Suprapubic skin (tissue), 4 donors: ENCODE measurements around the gene SCAANT1. TPM values are rescaled to one million over a fixed set of nuclear protein-coding genes. Genes with fewer than 3 reads are reported as not detected.

Experiments
- DNase-seq, 2 donors: peaks; one replicate each; pipeline ENCODE4 v3.0.0-alpha.2; 2019; ENCODE audit warnings: low spot score in 2 of 2
- H3K27ac ChIP-seq: fragments of 200-600 bp; sonication (generic); one replicate; pipeline ENCODE4 v1.5.1; 2019
- H3K27me3 ChIP-seq: fragments of 200-600 bp; sonication (generic); one replicate; pipeline ENCODE4 v1.5.1; 2019
- H3K36me3 ChIP-seq: fragments of 200-600 bp; sonication (generic); one replicate; pipeline ENCODE4 v1.5.1; 2019
- H3K4me1 ChIP-seq: fragments of 200-600 bp; sonication (generic); one replicate; pipeline ENCODE4 v1.5.1; 2019
- H3K4me3 ChIP-seq: fragments of 200-600 bp; sonication (generic); one replicate; pipeline ENCODE4 v1.5.1; 2019; ENCODE audit warnings: mild to moderate bottlenecking
- H3K9me3 ChIP-seq: fragments of 200-600 bp; sonication (generic); one replicate; pipeline ENCODE4 v1.5.1; 2019
- CTCF ChIP-seq, 2 donors: fragments of 200-600 bp in 1 of 2; fragments of 450-650 bp in 1 of 2; sonication (generic) in 1 of 2; IDR thresholded peaks; one replicate each; pipeline ENCODE4 v1.5.1; 2016 to 2019; ENCODE audit warnings: antibody characterized with exemption in 2 of 2, mild to moderate bottlenecking in 1 of 2, moderate library complexity in 1 of 2
- EP300 ChIP-seq: sonication (generic); formaldehyde crosslinking; IDR thresholded peaks from one replicate; pipeline ENCODE4 v1.6.1; 2017; ENCODE audit warnings: antibody characterized with exemption
- POLR2A ChIP-seq, 2 donors: fragments of 450-650 bp; IDR thresholded peaks; one replicate each; pipeline ENCODE4 v1.6.1; 2017; ENCODE audit warnings: antibody characterized with exemption in 2 of 2, mild to moderate bottlenecking in 2 of 2, moderate library complexity in 2 of 2
- POLR2AphosphoS5 ChIP-seq, 3 donors: sonication (generic); formaldehyde crosslinking; IDR thresholded peaks; one replicate each; pipeline ENCODE4 v1.6.1; 2017; ENCODE audit warnings: antibody characterized with exemption in 3 of 3
- WGBS: methylation state at CpG from one replicate; pipeline ENCODE4 v1.1.5; 2018; 5-methylcytosine and 5-hydroxymethylcytosine counted together
- total RNA-seq, 4 donors: library from RNA; depleted of rRNA; stranded (reverse); fragments of >200 nt; gene quantifications; one replicate each; pipeline ENCODE4 v1.1.0, GENCODE V29; 2016

The SCAANT1 gene
- total RNA-seq, 4 donors from 2014 or later: not detected

DNA sequence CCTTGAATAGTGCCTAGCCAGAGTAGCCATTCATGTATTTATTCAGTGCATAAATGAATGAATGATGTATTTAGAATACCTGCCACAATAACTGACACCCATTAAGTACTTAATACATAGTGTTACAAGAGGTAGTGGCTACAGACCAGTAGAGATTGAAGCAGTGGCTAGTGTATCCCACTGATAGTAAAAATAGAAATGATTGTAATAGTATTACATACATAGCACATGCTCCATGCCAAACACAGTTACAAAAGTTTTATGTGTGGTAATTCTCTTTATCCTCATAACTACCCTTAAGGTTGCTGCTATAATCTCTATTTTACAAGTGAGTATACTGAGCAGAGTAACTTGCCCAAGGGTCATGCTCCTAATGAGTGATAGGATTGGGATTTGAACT lies 30.3 kb upstream of the SCAANT1 start:
- DNase-seq: no peak
- TF ChIP-seq POLR2A (IDR thresholded peaks at IDR 0.05) (no peak), EP300 (no peak)
- Histone ChIP-seq H3K27ac (no peak overlapping the region), H3K36me3 (no peaks in the 10 kb centered on the region), H3K27me3 (no peaks in the 10 kb centered on the region), H3K9me3 (no peaks in the 10 kb centered on the region), H3K4me1 (peaks cover 6% of the 10 kb centered on the region), H3K4me3 (no peak overlapping the region)

DNA sequence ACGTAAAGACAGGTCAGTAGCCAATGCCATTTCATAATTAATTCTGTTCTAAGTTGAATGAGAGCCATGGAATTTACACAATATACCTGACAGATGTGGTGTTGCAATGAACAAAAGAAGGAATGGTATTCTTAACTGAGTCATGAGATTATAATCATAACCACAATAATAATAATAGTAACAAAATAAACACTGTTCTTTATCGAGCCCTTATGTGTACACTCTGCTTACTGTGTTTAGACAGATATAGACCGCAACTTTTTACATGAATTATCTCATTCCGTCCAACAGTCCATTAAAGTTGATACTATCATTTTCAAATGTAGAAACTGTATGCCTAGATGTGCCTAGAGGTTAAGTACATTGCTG lies 28.2 kb upstream of the SCAANT1 start:
- H3K27ac ChIP-seq: no peak overlapping the region

DNA sequence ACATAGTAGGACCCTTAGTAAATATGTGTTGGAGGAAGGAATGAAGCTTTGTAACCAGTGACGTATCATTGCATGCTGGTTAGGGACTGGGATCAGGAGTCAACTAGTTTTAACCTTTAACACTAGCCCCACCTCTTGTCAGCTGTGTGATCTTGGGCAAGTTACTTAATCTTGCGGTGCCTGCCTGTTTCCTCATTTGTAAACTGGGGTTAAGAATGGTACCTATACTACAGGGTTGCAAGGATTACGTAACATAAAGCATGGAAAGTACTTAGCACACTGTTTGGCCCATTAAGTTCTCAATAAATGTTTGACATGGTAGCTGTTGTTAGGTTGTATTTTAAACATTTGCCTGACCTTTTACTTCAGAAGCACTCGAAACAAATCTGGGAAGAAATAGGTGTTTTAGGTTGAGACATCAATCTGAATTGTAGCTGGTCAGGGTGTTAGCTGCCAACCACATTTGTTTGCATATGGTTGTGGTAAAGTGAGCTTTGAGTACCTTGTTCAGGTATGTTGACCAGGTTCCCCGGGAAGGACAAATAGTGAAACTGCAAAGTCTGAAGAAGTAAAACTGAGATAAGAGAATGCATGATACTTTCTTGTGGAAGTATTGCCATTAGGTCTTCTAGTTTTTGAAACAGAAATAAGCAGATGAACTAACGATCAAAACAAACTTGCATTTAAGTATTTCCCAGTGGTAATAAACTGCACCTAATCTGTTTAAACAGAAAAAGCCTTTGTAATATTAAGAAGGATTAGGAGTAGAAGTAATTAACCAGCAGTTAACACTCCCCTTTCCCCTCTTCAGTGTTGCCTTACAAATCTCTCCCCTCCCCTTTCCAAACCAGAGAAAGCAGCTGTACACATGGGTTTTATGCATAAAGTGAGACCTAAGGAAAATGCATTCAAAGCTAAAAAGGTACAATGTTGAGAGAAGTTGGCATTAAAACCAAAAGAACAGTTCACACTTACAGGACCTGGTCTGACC lies 25.8 kb upstream of the SCAANT1 start:
- no peak overlapping the region for H3K4me3 ChIP-seq
- no peaks in the 10 kb centered on the region for H3K27me3 ChIP-seq
- TF ChIP-seq POLR2AphosphoS5 (IDR thresholded peaks at IDR 0.05): no peak
- TF ChIP-seq CTCF (IDR thresholded peaks at IDR 0.05): no peak
- no peak for TF ChIP-seq POLR2A (IDR thresholded peaks at IDR 0.05)
- TF ChIP-seq EP300: no peak
- no peak overlapping the region for H3K27ac ChIP-seq
- DNase-seq: no peak
- 74% methylated on average over 6 of the region's 6 CpGs for WGBS
- H3K9me3 ChIP-seq: no peaks in the 10 kb centered on the region
- no peaks in the 10 kb centered on the region for H3K36me3 ChIP-seq
- peaks cover 31% of the 10 kb centered on the region for H3K4me1 ChIP-seq

More for the DNA sequence above, 28.2 kb upstream of the SCAANT1 start:
- WGBS: 76% methylated on average over 4 of the region's 4 CpGs
- DNase-seq: no peak
- Histone ChIP-seq H3K4me3 (no peak overlapping the region), H3K4me1 (peaks cover 12% of the 10 kb centered on the region), H3K27me3 (no peaks in the 10 kb centered on the region), H3K36me3 (no peaks in the 10 kb centered on the region), H3K9me3 (no peaks in the 10 kb centered on the region)
- TF ChIP-seq EP300: no peak
- TF ChIP-seq CTCF (IDR thresholded peaks at IDR 0.05): no peak
- no peak for TF ChIP-seq POLR2A (IDR thresholded peaks at IDR 0.05)
- TF ChIP-seq POLR2AphosphoS5 (IDR thresholded peaks at IDR 0.05): no peak

DNA sequence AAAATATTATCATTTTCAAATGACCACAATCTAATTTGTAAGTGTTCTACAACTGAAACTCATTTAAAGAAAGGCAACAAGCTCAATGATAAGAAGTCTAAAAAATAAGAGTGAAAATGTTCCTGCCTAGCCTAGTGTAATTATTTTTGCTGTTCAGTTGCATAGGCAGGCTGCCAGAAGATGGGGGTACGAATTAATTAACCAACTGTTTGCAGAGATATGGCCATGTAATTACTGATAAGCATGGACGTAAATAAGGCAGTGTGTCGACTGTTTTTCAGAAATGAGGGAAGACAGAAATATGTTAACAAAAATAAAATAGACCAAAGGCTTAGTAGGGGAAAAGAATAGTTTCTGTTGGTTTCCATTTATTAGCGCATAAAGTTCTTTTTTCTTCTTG lies 24.7 kb upstream of the SCAANT1 start:
- 77% methylated on average over 4 of the region's 4 CpGs for WGBS
- TF ChIP-seq POLR2AphosphoS5 (IDR thresholded peaks at IDR 0.05) (no peak), CTCF (IDR thresholded peaks at IDR 0.05) (no peak), POLR2A (IDR thresholded peaks at IDR 0.05) (no peak), EP300 (no peak)
- H3K9me3 ChIP-seq: no peaks in the 10 kb centered on the region
- no peaks in the 10 kb centered on the region for H3K27me3 ChIP-seq
- H3K27ac ChIP-seq: no peak overlapping the region
- H3K36me3 ChIP-seq: no peaks in the 10 kb centered on the region
- H3K4me3 ChIP-seq: no peak overlapping the region
- H3K4me1 ChIP-seq: peaks cover 40% of the 10 kb centered on the region
- DNase-seq: no peak

DNA sequence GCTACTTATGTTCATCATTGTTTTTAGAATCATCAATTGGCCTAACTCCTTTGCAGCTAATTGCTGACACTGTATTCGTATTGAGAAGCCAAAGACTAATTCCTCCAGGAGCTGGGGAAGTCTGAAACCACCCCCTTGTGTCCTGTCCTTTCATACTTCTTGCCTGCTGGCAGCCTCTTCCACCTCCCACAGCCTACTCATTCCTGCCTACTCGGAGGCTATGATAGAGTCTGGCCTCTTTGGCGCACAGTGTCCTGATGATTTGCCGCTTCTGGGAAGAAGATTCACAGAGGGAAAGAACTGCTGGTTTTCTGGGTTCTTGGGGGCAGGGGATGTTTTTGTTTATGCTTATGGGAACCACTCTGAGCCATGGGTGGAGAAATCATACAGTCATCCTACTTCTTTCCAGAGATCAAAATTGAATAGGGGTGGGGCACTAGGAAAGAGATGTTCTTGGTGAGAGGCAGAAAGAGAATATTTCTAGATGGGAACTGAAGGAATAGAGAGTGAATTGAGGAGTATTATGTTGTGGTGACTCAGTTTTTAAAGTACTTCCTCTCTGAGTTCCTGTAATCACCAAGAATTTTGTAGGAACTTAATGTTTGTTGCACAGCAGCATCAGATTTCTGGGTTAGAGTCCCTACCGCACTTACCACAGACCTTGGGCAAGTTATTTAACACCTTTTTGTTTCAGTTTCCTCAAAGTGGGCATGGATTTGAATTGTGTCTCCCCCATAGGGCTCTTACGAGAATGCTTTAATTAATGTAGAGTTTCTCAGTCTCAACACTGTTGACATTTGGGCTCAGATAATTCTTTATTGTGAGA lies 22.1 kb upstream of the SCAANT1 start:
- WGBS: 63% methylated on average over 6 of the region's 6 CpGs
- Histone ChIP-seq H3K4me3 (no peak overlapping the region), H3K9me3 (no peaks in the 10 kb centered on the region), H3K36me3 (peaks cover 4% of the 10 kb centered on the region), H3K27ac (no peak overlapping the region), H3K27me3 (no peaks in the 10 kb centered on the region), H3K4me1 (peaks cover 41% of the 10 kb centered on the region)
- no peak for DNase-seq
- TF ChIP-seq CTCF (IDR thresholded peaks at IDR 0.05) (no peak), POLR2A (IDR thresholded peaks at IDR 0.05) (no peak), EP300 (no peak), POLR2AphosphoS5 (IDR thresholded peaks at IDR 0.05) (no peak)
